Fibroblast of lung (primary cell): Measurements from ENCODE around the gene TMEM131L. TPM values are rescaled to one million over a fixed set of nuclear protein-coding genes. Genes with fewer than 3 reads are reported as not detected.
"Not testable (repeated sequence)": the region's sequence is repeated elsewhere in the genome, so short reads cannot be mapped to it uniquely, and the experiment has no call there.

ENCODE experiments used
- DNase-seq, 2 donors: peaks; one replicate each; pipeline versions ENCODE4 v3.0.0 to v3.0.0-alpha.2; 2010; ENCODE audit warnings: low read depth in 2 of 2
- H2AFZ ChIP-seq: 2 replicates; pipeline ENCODE4 v1.5.1; 2012; ENCODE audit warnings: low read length, control low read depth, inconsistent platforms
- H3K27ac ChIP-seq: 2 replicates; pipeline ENCODE4 v1.5.1; 2011; ENCODE audit warnings: low read length, control low read depth; ENCODE audit not compliant: insufficient read depth
- H3K27me3 ChIP-seq: 2 replicates; pipeline ENCODE4 v1.5.1; 2011; ENCODE audit warnings: mild to moderate bottlenecking, low read length; ENCODE audit not compliant: control insufficient read depth, insufficient read depth
- H3K36me3 ChIP-seq: 2 replicates; pipeline ENCODE4 v1.5.1; 2011; ENCODE audit warnings: low read length; ENCODE audit not compliant: control insufficient read depth, insufficient read depth
- H3K4me1 ChIP-seq: 2 replicates; pipeline ENCODE4 v1.5.1; 2011; ENCODE audit warnings: low read length; ENCODE audit not compliant: control insufficient read depth, insufficient read depth; ENCODE audit errors: extremely low read depth
- H3K4me2 ChIP-seq: 2 replicates; pipeline ENCODE4 v1.5.1; 2011; ENCODE audit warnings: low read length, control low read depth; ENCODE audit not compliant: insufficient read depth; ENCODE audit errors: extremely low read depth
- H3K4me3 ChIP-seq, 4 experiments: fragments of 200-600 bp in 1 of 4; sonication (generic) in 1 of 4; replicated peaks in 1 of 4; 2 replicates each; pipeline ENCODE4 v1.5.1; 2011 to 2016; ENCODE audit warnings: low read length in 4 of 4, low read depth in 3 of 4, mild to moderate bottlenecking in 3 of 4, control low read depth in 2 of 4, inconsistent platforms in 1 of 4, mixed read lengths in 1 of 4; ENCODE audit not compliant: insufficient read depth in 1 of 4; ENCODE audit errors: control extremely low read depth in 1 of 4
- H3K79me2 ChIP-seq: 2 replicates; pipeline ENCODE4 v1.5.1; 2012; ENCODE audit warnings: mild to moderate bottlenecking, low read length, inconsistent platforms; ENCODE audit not compliant: control insufficient read depth, insufficient read depth
- H3K9ac ChIP-seq: 2 replicates; pipeline ENCODE4 v1.5.1; 2011; ENCODE audit warnings: mild to moderate bottlenecking, low read length, control low read depth; ENCODE audit not compliant: insufficient read depth
- H3K9me3 ChIP-seq: 2 replicates; pipeline ENCODE4 v1.5.1; 2012; ENCODE audit warnings: low read depth, low read length; ENCODE audit not compliant: control insufficient read depth, insufficient read depth
- H4K20me1 ChIP-seq: 2 replicates; pipeline ENCODE4 v1.5.1; 2011; ENCODE audit warnings: low read length; ENCODE audit not compliant: control insufficient read depth, insufficient read depth; ENCODE audit errors: extremely low read depth
- CTCF ChIP-seq, 2 donors: IDR thresholded peaks in 1 of 2; conservative IDR thresholded peaks in 1 of 2; 1 replicate in 1 of 2; 2 replicates in 1 of 2; pipeline ENCODE4 v1.5.1; 2011 to 2012; ENCODE audit warnings: low read length in 2 of 2, control low read depth in 1 of 2, inconsistent platforms in 1 of 2, low read depth in 1 of 2, mild to moderate bottlenecking in 1 of 2
- EZH2 ChIP-seq: IDR thresholded peaks from 2 replicates; pipeline ENCODE4 v1.5.1; 2012; ENCODE audit warnings: low read length, control low read depth, mild to moderate bottlenecking; ENCODE audit errors: missing control alignments
- polyA plus RNA-seq, 2 donors: library from polyadenylated mRNA; depleted of rRNA in 1 of 2; stranded (reverse) in 1 of 2; unstranded in 1 of 2; fragments of >200 nt; gene quantifications; 2 replicates each; pipeline ENCODE4 v1.2.1, GENCODE V29; 2011 to 2012; ENCODE audit warnings: missing spikeins in 1 of 2
- total RNA-seq: library from RNA; depleted of rRNA; stranded (reverse); fragments of >200 nt; gene quantifications from 2 replicates; pipeline ENCODE4 v1.2.1, GENCODE V29; 2014

The TMEM131L gene
- total and polyA plus RNA-seq, 2 donors (not counting 1 experiment from before 2014, with no cell fraction given), result 7.7 to 15.0 TPM

DNA sequence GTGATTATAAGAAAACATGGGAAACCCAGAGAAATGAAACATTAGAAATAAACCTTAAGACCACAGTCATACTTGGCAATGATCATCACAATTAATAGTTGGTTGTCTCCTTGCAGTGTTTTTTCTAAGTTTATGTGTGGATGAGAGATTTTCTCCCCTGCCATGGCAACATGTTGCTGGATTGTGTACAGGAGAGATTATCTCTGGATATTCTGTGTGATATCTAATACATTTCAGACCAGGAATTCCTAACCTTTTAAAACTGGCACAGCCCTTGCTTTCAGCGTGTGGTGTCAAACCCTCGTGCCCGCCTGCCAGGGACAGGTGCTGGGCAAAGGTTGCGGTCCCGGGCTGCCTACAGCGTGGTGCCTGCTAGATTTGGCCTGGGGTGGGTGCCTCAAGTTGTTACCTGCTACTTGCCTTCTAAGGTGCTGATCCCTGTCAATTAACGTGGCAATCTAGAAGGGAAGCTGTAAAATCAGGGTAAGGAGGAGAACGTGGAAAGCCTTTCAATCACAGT lies 100.5 kb downstream of the TMEM131L start:
- no peaks in the 10 kb centered on the region for H4K20me1 ChIP-seq
- no peak overlapping the region for H3K4me2 ChIP-seq
- no peaks in the 10 kb centered on the region for H3K27me3 ChIP-seq
- H3K9ac ChIP-seq, result no peak overlapping the region
- no peak overlapping the region for H3K4me3 ChIP-seq
- peaks cover 7% of the 10 kb centered on the region for H3K4me1 ChIP-seq
- no peak overlapping the region for H3K27ac ChIP-seq
- H3K9me3 ChIP-seq, result no peaks in the 10 kb centered on the region
- TF ChIP-seq EZH2 (no peak), CTCF (conservative IDR thresholded peaks at IDR 0.05 in 1 of 2, IDR thresholded peaks at IDR 0.05 in 1 of 2; ENCODE audit: low read depth in 1 of 2, low read length in 2 of 2) (no peak)
- no peak overlapping the region for H2AFZ ChIP-seq
- no peaks in the 10 kb centered on the region for H3K36me3 ChIP-seq
- DNase-seq, result no peak
- H3K79me2 ChIP-seq, result no peaks in the 10 kb centered on the region

DNA sequence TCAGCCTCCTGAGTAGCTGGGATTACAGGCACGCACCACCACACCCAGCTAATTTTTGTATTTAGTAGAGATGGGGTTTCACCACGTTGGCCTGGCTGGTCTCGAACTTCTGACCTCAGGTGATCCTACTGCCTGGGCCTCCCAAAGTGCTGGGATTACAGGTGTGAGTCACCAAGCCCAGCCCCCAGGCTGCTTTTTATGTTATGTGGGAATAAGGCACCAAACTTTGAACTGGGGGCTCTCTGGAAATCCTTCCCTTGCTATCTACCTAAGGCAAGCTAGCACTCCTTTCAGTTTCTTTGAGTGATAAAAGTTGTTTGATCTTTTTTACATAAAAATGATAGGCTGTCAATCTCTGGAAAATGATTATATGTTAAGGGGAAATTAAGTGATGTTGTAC lies 101.5 kb downstream of the TMEM131L start:
- H3K79me2 ChIP-seq, H3K27me3 ChIP-seq, H3K9ac ChIP-seq, H3K9me3 ChIP-seq, H3K4me2 ChIP-seq, H4K20me1 ChIP-seq, H3K27ac ChIP-seq, DNase-seq, H3K4me1 ChIP-seq, H2AFZ ChIP-seq, H3K4me3 ChIP-seq, H3K36me3 ChIP-seq: not testable (repeated sequence)

- no peak for TF ChIP-seq CTCF (conservative IDR thresholded peaks at IDR 0.05 in 1 of 2, IDR thresholded peaks at IDR 0.05 in 1 of 2; ENCODE audit: low read depth in 1 of 2, low read length in 2 of 2)
- TF ChIP-seq EZH2, result no peak
- no peak overlapping the region for H2AFZ ChIP-seq
- H3K4me3 ChIP-seq, result no peak overlapping the region
- no peaks in the 10 kb centered on the region for H4K20me1 ChIP-seq
- H3K27me3 ChIP-seq, result no peaks in the 10 kb centered on the region
- DNase-seq, result no peak
- H3K9me3 ChIP-seq, result no peaks in the 10 kb centered on the region
- no peak overlapping the region for H3K27ac ChIP-seq
- no peaks in the 10 kb centered on the region for H3K79me2 ChIP-seq
- no peaks in the 10 kb centered on the region for H3K4me1 ChIP-seq
- no peak overlapping the region for H3K9ac ChIP-seq
- H3K36me3 ChIP-seq, result no peaks in the 10 kb centered on the region
- no peak overlapping the region for H3K4me2 ChIP-seq
Observed at GRCh38 chr4:153570228-153570973, 104.2 kb downstream of the TMEM131L start.
